Measurements from ENCODE around the gene DELE1. TPM values are rescaled to one million over a fixed set of nuclear protein-coding genes. Genes with fewer than 3 reads are reported as not detected.

DELE1 gene
- total RNA-seq, 3 donors from 2014 or later (not counting 1 experiment from before 2014, with no cell fraction given), result 106 to 125 (median 115) TPM

- WGBS (ENCODE audit: insufficient coverage), result 87% methylated on average over 1 of the region's 2 CpGs
- Mint-ChIP-seq H3K4me3 (no peak overlapping the region), H3K4me1 (no peaks in the 10 kb centered on the region), H3K36me3 (no peaks in the 10 kb centered on the region), H3K27me3 (ENCODE audit: low read depth in 2 of 2) (peaks cover 9 to 15% of the 10 kb centered on the region in 2 donors), H3K9me3 (no peaks in the 10 kb centered on the region), H3K27ac (no peak overlapping the region)
- H3K27ac ChIP-seq (ENCODE audit: low read length), result no peak overlapping the region
- TF ChIP-seq, protein P1, sequence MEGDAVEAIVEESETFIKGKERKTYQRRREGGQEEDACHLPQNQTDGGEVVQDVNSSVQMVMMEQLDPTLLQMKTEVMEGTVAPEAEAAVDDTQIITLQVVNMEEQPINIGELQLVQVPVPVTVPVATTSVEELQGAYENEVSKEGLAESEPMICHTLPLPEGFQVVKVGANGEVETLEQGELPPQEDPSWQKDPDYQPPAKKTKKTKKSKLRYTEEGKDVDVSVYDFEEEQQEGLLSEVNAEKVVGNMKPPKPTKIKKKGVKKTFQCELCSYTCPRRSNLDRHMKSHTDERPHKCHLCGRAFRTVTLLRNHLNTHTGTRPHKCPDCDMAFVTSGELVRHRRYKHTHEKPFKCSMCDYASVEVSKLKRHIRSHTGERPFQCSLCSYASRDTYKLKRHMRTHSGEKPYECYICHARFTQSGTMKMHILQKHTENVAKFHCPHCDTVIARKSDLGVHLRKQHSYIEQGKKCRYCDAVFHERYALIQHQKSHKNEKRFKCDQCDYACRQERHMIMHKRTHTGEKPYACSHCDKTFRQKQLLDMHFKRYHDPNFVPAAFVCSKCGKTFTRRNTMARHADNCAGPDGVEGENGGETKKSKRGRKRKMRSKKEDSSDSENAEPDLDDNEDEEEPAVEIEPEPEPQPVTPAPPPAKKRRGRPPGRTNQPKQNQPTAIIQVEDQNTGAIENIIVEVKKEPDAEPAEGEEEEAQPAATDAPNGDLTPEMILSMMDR (IDR thresholded peaks at IDR 0.05), result no peak
- no peaks in the 10 kb centered on the region for H3K9me3 ChIP-seq (ENCODE audit: control insufficient read depth, insufficient read depth, low read length)
- H3K4me1 ChIP-seq (ENCODE audit: control insufficient read depth, insufficient read depth, low read length), result no peaks in the 10 kb centered on the region
- intact Hi-C loops (cut with micrococcal nuclease), result no loop called here
- ATAC-seq (no peak), DNase-seq (no peak)
- H3K27me3 ChIP-seq (ENCODE audit: control insufficient read depth, insufficient read depth, low read length), result no peaks in the 10 kb centered on the region
- no peaks in the 10 kb centered on the region for H3K36me3 ChIP-seq (ENCODE audit: control insufficient read depth, insufficient read depth, low read length)
- no peak overlapping the region for H3K4me3 ChIP-seq (ENCODE audit: low read length)
These were observed 25.1 kb upstream of the DELE1 start for GRCh38 chr5:141898448-141899049.

- H3K27me3 Mint-ChIP-seq (ENCODE audit: low read depth in 2 of 2), result peaks cover 11 to 22% of the 10 kb centered on the region in 2 donors
- H3K27me3 ChIP-seq (ENCODE audit: control insufficient read depth, insufficient read depth, low read length), result no peaks in the 10 kb centered on the region
- no peak overlapping the region for H3K4me3 ChIP-seq (ENCODE audit: low read length)
- H3K9me3 Mint-ChIP-seq, result no peaks in the 10 kb centered on the region
- H3K27ac ChIP-seq (ENCODE audit: low read length), result no peak overlapping the region
- H3K27ac Mint-ChIP-seq, result no peak overlapping the region
- H3K36me3 ChIP-seq (ENCODE audit: control insufficient read depth, insufficient read depth, low read length), result no peaks in the 10 kb centered on the region
- ATAC-seq, result no peak
- TF ChIP-seq, protein P1 (IDR thresholded peaks at IDR 0.05), result no peak
- no peaks in the 10 kb centered on the region for H3K9me3 ChIP-seq (ENCODE audit: control insufficient read depth, insufficient read depth, low read length)
- intact Hi-C loops (cut with micrococcal nuclease), result no loop called here
- H3K4me3 Mint-ChIP-seq, result no peak overlapping the region
- WGBS (ENCODE audit: insufficient coverage), result 89% methylated on average over 5 of the region's 5 CpGs
- no peak for DNase-seq
- no peaks in the 10 kb centered on the region for H3K4me1 Mint-ChIP-seq
- no peaks in the 10 kb centered on the region for H3K36me3 Mint-ChIP-seq
- no peaks in the 10 kb centered on the region for H3K4me1 ChIP-seq (ENCODE audit: control insufficient read depth, insufficient read depth, low read length)
These were observed 21.5 kb upstream of the DELE1 start for GRCh38 chr5:141902015-141902814.

DNA sequence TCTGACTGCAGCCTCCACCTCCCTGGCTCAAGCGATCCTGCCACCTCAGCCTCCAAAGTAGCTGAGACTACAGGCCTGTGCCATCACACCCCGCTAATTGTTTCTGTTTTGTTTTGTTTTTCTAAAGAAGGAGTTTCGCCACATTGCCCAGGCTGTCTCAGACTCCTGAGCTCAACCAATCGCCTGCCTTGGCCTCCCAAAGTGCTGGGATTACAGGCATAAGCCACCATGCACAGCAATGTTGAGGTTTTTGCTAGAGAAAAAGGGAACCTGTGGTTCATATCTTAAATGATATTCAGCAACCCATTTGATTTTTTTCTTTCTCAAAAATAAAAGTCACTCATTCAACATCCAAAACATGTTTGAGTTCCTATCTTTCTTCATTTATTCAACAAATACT is 20.4 kb upstream of the DELE1 start:
- no peaks in the 10 kb centered on the region for H3K27me3 ChIP-seq (ENCODE audit: control insufficient read depth, insufficient read depth, low read length)
- no peak overlapping the region for H3K4me3 Mint-ChIP-seq
- H3K4me3 ChIP-seq (ENCODE audit: low read length), result no peak overlapping the region
- H3K36me3 ChIP-seq (ENCODE audit: control insufficient read depth, insufficient read depth, low read length), result no peaks in the 10 kb centered on the region
- H3K4me1 Mint-ChIP-seq, result no peaks in the 10 kb centered on the region
- ATAC-seq (no peak), DNase-seq (no peak)
- H3K4me1 ChIP-seq (ENCODE audit: control insufficient read depth, insufficient read depth, low read length), result no peaks in the 10 kb centered on the region
- H3K9me3 ChIP-seq (ENCODE audit: control insufficient read depth, insufficient read depth, low read length), result no peaks in the 10 kb centered on the region
- peaks cover 11 to 22% of the 10 kb centered on the region in 2 donors for H3K27me3 Mint-ChIP-seq (ENCODE audit: low read depth in 2 of 2)
- 50% methylated on average over 4 of the region's 4 CpGs for WGBS (ENCODE audit: insufficient coverage)
- H3K9me3 Mint-ChIP-seq, result no peaks in the 10 kb centered on the region
- intact Hi-C loops (cut with micrococcal nuclease), result no loop called here
- H3K36me3 Mint-ChIP-seq, result no peaks in the 10 kb centered on the region
- no peak overlapping the region for H3K27ac ChIP-seq (ENCODE audit: low read length)
- no peak overlapping the region for H3K27ac Mint-ChIP-seq
- TF ChIP-seq, protein P1 (IDR thresholded peaks at IDR 0.05), result no peak

Data from natural killer cell (primary cell).